HG03342 (cell line): ENCODE measurements around the gene EI24.
A peak's percentile ranks its signal among the peaks of the same experiment; 100 is the strongest.

Experiments
- ATAC-seq: cut with Tn5 transposase; IDR thresholded peaks from one replicate; pipeline ENCODE4 v1.9.1; 2021; ENCODE audit warnings: mild to moderate bottlenecking, moderate library complexity; ENCODE audit not compliant: unreplicated experiment

EI24 gene

DNA sequence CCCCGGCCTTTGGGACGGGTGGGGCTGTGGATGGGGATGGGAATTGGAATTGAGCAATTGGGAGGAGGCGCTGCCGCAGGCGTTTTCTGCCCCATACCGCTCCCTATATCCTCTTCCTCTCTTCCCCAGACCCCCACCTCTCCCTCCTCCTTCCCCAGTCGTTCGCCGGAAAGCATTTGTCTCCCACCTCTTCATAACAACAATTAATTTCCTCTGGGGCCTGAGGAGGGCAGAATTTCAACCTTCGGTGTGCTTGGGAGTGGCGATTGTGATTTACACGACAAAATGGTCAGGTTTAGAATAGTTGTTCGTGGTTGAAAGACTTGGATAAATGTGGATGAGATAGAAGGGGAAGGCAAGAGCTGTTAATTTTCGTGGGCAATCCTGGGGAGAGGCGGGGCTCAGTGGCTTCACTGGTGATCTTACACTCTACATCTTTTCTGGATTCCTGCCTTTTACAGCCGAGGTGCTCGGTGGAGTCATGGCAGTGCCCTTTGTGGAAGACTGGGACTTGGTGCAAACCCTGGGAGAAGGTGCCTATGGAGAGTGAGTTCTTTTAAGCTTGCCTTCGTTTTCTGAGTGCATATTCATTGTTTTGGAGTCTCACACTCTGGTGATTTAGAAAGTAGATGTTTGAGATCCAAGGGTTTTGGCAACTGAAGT lies 57.1 kb downstream of the EI24 start:
- ATAC-seq = peak; percentile 40

GRCh38 chr11:125627236-125627910 lies 58.1 kb downstream of the EI24 start:
- no peak for ATAC-seq
